ENCODE results near the gene UNC79.

Gene UNC79

DNA sequence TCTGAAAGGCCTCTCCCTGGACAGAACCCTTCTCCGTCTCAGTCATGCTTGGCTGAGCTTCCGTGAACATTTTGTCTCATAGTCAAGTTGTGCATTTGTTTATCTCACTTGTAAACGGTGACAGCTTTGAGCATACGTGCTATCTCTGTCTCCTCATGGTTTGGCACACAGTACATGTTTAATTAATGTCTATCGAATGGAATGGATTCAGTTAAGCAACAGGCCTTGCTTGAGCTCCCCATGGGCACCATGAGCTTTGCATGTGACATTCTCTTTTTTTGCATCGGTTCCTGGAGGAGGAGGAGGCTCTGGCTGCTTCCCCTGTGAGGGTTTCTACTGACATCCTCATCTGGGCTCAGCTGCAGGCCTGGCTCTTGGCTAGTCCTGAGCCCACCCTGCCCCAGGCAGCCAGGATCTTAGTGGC lies 277.6 kb downstream of the UNC79 start:
- no peak for DNase-seq (ENCODE audit: low spot score)

DNA sequence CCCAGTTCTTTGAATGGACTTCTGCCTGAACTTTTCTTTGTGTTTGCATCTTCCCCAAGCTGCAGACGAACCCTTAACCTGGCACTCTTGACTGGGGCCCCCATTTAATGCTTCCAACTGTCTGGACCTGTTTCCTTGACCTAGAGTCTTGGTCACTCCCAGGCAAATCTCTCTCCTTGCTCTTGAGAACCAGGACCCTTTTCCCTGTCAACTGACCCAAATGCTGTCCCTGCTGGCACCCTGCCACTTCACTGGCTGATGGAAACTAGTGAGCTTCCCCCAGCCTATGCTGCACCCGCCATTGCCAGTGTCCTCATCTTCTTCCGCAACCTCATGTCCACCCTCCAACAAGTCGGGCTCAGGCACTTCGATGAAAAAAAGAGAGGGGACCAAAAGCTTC lies 278.1 kb downstream of the UNC79 start:
- no peak for DNase-seq (ENCODE audit: low spot score)

DNA sequence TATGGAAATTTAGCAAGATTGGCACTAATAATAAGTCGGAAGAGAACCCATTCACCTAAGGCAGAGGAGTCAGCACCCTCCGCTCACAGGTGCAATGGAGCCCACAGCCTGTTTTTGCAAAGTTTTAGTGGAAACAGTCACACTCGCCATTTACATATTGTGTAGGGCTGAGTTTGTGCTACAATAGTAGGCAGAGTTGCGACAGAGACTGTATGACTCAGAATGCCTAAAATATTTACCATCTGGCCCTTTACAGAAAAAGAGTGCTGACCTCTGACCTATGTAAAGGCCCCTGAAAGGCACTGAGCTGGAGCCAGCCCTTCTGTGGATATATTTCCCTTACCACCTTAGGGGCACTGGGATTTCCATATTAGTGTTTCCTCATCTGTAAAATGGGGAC lies 278.5 kb downstream of the UNC79 start:
- no peak for DNase-seq (ENCODE audit: low spot score)

DNA sequence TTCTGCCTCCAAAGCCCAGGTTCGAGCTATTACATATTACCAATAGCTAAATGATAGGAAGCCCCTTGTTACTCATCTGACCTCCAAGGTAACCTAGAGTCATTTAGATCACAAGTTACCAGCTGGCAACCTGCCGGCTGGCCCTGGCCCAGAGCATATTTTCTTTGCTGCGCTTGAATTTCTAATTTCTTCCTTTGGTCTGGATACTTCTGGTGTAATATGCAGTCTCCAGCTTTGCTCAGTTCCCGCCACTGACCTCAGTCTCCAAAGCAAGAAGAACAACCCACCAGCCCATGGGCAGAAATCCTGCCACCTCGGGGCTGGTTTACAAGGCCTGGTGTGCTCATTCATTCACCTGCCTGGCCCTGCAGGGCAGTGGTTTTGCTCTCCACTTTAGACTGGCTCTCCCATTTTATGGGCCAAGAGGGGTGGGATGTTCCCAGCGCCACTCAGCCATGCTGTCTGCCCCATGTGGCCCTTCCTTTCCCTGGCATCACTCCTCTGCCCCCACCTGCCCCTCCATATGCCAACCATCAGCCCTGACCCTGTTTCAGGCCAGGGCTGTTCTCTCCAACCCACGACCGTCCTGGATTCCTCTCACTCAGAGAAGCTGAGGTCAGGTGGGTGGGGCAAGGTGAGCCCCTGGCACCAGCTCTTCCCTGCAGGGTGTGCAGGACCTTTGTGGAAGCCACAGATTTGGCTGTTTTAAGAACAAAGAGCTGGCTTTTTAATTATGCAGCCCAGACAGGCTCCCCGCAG lies 281.5 kb downstream of the UNC79 start:
- no peak for DNase-seq (ENCODE audit: low spot score)

DNA sequence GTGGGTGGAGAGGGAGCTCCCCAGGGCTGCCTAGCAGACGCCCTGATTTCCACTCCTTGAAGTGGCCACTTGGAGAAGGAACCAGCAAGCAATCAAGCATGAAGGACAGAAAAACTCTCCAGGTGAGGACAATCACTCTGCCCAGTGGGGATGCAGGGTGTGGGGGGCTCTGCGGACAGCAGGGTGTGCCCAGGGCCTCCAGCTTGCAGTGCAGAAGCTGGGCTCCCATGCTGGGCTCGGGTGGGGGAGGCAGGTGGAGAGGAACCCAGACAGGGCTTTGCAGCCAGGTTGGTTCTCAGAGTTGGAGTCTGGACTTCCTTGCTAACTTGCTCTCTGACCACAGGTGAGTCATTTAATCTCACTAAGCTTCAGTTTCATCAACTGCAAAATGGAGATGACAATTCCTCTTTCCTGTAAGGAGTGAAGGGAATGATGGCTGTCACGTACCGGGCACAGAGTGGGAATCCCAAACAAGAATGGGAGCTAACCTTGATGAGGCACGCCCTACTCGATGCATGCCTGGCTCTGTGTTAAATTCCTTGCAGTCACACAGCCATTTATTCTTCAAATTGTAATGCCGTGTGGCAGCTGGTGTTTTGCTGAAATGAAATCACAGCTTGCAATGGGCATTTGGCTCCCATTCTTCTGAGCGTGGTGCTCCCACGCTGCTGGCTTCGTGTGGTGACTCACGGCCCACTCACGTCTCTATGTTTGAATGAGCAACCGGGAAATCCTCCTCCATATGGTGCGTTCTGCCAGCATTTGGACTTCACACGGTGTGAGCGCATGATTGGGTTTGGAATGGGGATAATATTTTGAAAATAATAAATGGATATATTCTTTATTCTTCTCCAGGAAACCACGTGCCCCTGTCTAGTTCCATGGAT lies 282.3 kb downstream of the UNC79 start:
- DNase-seq (ENCODE audit: low spot score): no peak

DNA sequence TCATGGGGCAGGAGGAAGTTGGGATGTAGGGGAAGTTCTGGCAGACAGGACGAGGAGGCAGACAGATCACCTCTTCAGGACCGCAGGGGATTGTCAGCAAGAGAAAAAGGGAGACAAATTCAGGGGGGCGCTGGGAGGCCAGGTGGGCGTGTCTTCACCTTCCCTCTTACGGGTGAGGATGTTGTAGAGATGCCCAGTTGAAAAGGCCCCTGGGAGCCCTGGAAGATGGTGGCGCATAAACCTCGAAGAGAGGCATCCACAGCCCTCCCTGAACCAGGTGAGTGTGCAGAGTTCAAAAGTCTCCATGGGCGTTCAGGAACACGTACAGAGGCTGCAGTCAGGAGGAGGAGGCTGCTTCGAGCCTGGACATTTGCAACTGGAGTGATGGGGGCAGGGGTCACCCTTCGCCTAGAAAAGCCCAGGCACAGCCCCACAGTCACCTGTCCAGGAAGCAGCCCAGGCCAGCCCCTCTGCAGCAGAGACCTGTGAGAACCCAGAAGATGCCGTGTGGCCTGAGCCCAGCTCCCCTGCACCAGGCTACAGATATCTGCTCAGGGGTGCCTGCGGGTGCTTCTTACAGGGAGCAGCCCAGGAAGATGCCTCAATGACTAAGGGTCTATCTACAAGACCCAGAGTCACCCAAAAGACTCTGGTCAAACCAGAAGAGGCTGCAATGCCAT lies 283.1 kb downstream of the UNC79 start:
- no peak for DNase-seq (ENCODE audit: low spot score)

DNA sequence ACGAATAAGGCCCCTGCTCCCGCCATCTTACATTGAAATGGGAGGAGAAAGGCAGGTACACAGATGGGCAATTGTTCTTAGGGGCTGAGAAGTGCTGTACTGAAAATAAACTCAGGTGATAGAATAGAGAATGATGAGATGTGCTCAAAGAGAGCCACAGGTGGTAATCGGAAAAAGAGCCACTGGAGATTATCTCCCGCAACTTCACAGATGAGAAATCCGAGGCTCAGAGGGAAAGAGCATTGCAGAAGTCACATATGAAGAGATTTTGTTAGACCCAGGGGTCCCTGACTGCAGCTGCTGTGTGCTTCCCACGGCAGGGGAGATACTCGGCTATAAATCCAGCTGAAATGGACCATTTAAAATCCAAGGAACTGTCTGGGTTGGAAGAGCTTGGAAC lies 283.9 kb downstream of the UNC79 start:
- DNase-seq (ENCODE audit: low spot score): no peak

DNA sequence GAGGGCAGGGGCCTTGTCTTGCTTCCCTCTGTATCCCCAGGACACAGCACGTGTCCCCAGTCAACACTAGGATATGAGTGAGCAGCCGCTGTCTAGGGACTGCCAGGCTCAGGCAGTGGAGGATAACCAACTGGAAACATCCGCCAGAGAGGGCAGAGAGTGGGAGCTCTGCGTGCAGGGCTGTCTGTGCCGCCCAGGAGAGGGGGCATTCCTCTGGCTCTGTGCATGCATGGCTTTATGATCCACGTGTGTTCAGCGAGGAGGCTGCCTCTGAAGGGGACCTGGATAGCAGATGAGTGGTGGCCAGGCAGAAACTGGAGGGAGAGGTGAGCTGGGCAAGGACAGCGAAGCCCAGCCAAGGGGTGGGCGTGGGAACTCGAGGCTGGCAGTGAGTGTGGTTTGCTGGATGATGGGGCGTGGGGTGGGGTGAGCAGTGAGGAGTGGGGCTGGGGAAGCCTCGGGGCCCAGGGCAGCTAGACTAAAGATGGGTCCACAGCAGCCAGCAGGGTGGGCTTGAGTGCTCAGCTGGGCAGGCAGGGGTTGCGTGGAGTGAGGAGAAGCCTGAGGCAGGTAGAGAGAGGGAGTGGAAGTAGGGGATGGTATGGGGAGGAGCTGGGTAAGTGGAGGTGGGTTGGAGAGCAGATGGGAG lies 284.7 kb downstream of the UNC79 start:
- no peak for DNase-seq (ENCODE audit: low spot score)

DNA sequence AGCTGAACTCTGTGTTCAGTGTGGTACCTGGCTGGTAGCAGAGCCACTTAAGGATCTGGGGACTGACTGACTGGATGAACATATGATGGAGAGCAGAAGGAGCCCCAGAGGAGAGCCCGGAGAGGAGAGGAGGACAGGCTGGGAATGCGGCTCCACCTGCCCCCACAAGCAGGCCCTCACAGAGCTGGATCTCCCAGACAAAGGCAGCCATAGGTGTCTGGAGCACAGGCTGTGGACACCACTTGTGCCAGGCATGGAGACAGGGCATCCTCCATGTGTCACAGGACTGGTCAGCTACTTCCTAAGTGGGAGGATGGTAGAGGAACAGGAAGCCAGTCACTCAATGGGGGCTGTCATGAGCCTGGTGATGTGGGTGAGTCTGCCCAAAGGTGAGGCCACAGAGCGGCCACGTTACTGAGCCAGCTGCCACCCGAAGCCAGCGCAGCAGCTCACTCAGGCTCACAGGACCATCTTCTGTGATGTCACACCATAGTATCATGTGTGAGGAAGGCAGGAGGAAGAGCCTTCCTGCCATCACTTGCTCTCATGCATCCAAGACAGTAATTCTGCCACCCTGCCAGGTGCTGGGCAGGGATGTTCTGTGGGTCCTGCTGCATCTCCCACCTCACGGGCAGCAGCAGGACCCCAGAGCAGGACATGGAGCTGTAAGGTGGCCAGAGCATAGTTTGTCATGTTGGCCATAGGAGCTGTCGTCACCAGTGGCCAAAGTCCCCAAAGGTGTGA lies 285.4 kb downstream of the UNC79 start:
- no peak for DNase-seq (ENCODE audit: low spot score)

DNA sequence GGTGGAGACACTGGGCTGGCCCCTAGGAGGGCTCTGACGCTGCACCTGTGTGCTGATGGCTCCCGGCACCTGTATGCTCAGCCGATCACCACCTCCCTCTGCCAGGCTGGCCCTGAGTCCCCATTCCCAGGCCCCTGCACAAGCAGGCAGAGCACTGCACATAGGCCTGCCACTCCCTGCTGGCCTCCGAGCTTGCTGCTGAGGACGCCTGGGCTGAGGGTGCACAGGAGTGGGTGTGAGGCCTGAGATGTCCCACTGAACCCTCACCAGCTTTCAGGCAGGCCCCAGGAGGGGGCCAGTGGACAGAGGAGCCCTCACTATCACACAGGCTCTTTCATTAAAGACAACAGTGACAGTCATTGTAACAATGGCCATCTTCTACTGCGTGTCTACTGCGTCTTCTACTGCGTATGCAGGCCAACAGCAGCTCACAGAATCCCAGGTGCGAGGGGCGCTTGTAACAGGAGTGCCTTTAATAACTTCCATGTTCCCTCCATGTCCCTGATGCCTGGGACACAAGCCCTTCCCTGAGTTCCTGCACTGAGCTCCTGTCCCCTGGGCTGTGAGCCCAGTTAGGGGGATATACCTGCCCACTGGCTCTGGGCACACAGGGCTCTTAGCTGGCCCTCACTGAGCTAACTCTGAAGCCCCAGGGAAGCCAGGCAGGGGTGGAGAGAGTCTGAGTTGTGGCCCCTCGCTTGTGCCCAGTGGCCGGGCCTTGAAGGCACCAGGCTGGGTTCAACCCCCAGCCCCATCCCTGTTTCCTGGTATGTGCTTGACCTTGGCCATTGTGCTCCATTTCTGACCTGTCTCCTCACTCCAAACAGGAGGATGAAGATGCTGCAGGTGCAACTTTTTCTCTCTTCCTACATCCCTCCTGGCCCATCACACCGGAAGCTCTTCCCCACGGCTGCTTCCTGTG lies 286.3 kb downstream of the UNC79 start:
- DNase-seq (ENCODE audit: low spot score): no peak

DNA sequence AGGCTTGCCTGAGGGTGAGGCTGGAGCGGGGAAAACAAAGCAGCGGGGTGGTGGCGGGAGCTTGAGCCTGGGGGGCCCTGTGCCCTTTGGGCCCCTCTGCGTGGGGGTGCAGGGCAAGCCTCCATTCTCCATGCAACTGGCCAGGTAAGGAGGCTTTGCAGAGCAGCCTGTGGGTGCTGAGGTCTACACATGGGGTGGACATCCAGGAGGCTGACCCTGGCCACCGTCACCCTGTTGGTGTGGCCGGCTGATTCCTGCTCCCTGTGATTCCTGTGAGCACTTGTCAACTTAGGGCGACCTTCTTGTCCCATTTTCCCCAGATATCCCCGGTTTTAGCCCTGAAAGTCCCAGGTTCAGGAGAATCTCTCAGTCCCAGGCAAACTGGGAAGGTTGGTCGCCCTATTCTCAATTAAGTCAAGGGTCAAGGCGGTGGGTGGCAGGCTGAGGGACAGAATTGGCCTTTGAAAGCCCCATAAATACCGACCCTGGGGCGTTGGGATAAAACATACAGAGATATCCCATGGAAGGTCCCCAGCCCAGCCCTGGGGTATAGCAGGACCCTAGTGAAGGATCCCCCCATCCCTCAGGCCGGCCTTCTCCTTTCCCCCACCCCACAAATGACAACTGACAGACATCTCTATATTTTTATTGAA lies 287.1 kb downstream of the UNC79 start:
- no peak for DNase-seq (ENCODE audit: low spot score)

DNA sequence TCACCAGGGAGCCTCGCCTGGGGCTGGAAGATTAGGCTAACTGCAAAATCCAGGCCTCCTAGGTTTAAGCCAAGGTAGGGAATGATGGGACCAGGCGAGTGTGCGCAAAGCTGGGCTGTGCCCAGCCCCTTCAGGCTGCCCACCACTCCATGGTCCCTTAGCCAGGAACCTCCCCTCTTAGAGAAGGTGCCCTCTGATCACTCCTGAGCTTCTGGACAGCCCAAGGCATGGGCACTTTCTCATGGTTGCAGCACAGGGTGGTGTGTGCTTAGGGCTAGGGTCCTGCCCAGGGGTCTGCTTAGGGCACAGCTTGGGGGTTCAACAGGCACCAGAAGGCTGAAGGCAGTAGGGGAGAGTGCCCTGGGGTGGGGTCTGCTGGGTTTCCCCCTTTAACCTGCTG lies 288.5 kb downstream of the UNC79 start:
- DNase-seq (ENCODE audit: low spot score): no peak

DNA sequence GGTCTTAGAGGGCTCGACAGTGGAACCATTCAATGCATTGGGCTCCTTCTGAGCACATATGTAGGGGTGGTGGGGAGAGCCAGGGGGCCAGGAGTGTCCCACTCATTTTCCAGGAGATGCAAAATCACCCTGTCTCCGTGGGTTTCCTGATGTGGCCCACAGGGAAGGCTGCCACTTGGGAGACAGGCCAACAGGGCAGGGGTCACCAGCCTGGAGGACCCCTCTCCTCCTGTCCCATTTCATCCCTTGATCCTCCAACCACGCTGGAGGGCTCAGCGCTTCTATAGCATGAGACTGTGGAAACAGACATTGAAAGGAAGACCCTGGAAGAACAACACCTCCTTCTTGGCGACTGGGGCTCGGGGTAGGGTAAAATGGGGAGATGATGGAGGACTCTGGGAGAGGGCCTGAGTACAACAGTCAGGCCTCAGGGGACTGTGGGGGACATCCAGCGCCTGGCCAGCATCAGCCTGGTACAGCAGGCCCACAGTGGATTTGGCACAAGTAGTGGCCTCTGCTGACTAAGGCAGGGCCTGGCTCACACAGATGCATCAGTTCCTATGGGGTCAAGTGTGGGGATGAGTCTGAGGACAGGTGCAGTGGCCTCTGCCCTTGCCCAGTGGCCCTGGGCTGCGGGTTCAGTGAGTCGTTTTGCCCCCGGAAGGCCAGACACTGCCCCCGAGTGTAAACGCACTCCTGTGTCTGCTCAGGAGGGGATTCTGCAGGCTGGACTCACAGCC lies 289.5 kb downstream of the UNC79 start:
- no peak for DNase-seq (ENCODE audit: low spot score)

DNA sequence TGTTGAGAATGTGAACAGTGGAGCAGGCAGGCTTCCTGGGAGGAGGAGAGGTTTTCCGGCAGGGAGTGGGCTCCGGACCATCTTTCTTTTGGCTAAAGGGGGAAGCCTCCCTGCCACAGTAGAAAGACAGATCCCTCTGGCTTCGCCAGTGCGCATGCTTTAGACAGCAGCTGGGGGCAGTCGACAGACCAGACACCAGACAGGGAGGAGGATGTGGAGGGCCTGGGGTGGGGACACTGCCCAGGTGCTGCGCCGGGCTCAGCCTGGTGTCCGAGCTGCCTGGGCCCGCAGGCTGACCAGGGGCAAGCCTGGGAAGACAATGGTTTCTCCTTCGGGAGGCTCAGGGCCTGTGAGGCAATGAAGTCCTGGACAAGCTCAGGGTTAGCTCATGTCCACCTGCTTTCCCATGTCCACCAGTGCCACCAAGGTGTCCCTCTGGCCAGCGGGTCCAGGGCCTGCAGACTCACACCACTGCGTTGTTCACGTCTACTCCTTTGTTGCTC lies 290.3 kb downstream of the UNC79 start:
- DNase-seq (ENCODE audit: low spot score): no peak

DNA sequence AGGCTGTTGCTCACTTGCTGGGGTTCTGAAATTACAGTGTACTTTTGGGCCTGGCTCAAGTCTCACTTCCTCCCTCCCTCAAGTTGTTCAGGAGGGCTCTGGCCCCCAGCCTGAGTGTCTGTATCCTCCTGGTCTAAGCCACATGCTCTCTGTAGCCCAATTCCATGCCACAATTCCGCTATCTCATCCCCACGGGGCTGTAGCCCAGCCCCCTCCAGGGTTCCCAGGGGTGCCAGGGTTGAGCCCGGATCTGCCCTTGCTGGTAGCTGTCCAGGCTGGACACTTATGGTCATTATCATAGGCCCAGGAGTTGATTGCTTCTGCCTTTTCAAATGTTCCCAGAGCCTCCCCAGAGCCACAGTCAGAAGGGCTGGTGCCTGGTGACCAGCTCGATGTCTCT lies 292.3 kb downstream of the UNC79 start:
- no peak for DNase-seq (ENCODE audit: low spot score)

DNA sequence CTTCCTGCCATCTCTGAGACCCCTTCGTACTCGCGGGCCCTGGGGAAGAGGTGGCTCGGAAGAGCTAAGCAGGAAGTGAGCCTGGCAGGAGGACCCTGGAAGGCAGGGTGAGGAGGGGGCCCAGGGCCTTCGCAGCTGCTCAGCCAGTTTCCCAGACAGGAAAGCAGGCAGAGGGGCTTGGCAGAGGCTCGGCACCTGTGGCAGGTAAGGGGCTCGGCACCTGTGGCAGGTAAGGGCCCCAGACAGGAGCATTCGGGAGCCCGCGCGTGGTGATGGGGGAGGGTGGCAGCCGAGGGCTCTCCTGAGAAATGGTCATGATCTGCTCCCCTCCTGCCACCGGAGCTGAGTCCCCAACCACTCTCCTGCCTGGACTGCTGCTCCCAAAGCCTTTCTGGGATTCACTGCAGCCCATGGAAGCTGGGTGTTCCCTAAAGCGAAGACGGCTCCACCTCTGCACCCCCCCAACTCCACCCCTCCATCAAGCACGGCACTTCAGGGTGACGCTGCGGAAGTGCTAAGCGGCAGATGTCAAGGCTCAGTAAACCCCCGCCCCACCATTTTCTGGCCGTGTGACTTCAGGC lies 294.4 kb downstream of the UNC79 start:
- no peak for DNase-seq (ENCODE audit: low spot score)

DNA sequence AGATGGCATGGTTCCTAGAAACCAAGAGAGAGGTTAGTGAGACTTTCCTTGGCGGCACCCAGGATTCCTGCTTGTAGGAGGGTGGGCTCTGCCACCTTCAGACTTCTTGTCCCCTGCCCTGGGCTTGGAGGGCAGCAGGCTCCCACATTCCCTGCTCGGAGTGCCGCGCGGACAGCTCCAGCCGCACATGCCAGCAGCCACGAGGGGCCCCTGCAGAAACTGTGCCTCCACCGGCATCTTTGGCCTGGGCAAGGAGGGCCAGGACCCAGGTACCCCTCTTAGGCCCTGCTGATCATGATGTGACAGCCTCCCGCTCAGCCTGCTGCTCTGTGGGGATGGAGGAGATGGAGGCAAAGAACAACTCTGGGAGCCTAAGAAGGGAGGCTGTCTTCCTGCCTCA lies 295.3 kb downstream of the UNC79 start:
- DNase-seq (ENCODE audit: low spot score): no peak

DNA sequence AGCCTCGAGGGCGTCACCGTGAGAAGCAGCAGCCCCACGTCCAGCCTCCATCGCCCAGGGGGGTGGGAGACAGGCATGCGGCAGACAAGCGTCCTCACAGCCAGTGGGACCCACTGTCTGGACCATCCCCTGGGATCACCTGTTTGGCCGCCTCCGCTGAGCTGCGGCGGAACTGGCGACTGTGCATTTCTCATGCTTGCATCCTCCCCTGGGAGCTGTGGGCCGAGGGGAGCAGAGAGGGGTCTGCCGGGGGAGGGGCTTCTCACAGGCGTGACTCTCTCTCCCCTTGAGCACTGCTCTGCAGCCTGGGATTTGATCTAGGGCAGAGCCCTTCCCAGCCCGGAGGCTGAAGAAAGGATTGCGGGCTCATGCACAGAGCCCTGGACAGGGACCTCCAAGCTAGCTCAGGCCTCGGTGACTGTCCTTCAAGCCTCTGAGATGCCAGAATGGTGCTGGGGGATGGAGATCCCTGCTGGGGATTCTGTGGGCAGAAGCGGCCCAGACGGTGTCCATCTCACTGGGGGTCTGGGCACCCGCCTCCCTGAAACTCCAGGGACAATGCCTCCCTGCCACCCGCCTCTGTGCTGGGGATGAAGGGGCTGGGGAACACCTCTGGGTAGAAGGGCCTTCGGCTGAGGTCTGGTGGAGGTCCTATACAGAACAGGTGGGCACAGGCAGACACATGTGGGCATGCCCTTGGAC lies 296.5 kb downstream of the UNC79 start:
- no peak for DNase-seq (ENCODE audit: low spot score)

Measured in GM03348 (cell line).